NCI-H1417 treated with DMSO at 0.1 percent for 48 hours (cell line): ENCODE data around the gene RNASE8.
"Not testable (repeated sequence)": the region's sequence is repeated elsewhere in the genome, so short reads cannot be mapped to it uniquely, and the experiment has no call there.

ENCODE experiments used
- DNase-seq: peaks from one replicate; lab custom pipeline; 2025; lab: John Stamatoyannopoulos, UW

RNASE8 gene

GRCh38 chr14:21030531-21030930 lies 27.1 kb upstream of the RNASE8 start:
- no peak for DNase-seq

- DNase-seq: no peak
Observed at GRCh38 chr14:21032326-21033132, 25.1 kb upstream of the RNASE8 start.

GRCh38 chr14:21033133-21033698 lies 24.4 kb upstream of the RNASE8 start:
- DNase-seq: no peak

- DNase-seq: no peak
Observed at GRCh38 chr14:21034707-21035106, 22.9 kb upstream of the RNASE8 start, which contains the start of gene RNASE13. Gene RNASE13, minus strand, starts transcription at chr14:21034807. Its CDS starts 519 bp downstream, at chr14:21034288.

- DNase-seq: no peak
Observed at GRCh38 chr14:21036751-21037150, 20.9 kb upstream of the RNASE8 start.

GRCh38 chr14:21037156-21037555 lies 20.5 kb upstream of the RNASE8 start:
- DNase-seq: no peak

GRCh38 chr14:21038441-21039422 lies 18.9 kb upstream of the RNASE8 start:
- DNase-seq: no peak

- DNase-seq: peak; percentile 26
Observed at GRCh38 chr14:21039585-21040369, 17.8 kb upstream of the RNASE8 start.

- no peak for DNase-seq
Observed at GRCh38 chr14:21040370-21040925, 17.2 kb upstream of the RNASE8 start.

- DNase-seq: not testable (repeated sequence)
Observed at GRCh38 chr14:21040941-21041340, 16.7 kb upstream of the RNASE8 start.

GRCh38 chr14:21041676-21042433 lies 15.8 kb upstream of the RNASE8 start, which contains the start of gene RNASE7:
Gene RNASE7, plus strand, starts transcription at chr14:21042362. Its CDS starts 631 bp downstream, at chr14:21042993.
- DNase-seq: no peak

GRCh38 chr14:21042918-21043317 lies 14.7 kb upstream of the RNASE8 start:
- no peak for DNase-seq

- DNase-seq: no peak
Observed at GRCh38 chr14:21043387-21043973, 14.1 kb upstream of the RNASE8 start.

- no peak for DNase-seq
Observed at GRCh38 chr14:21043974-21044618, 13.5 kb upstream of the RNASE8 start.

GRCh38 chr14:21047378-21047781 lies 10.2 kb upstream of the RNASE8 start:
- DNase-seq: no peak

GRCh38 chr14:21048638-21049037 lies 9.0 kb upstream of the RNASE8 start:
- DNase-seq: no peak

- no peak for DNase-seq
Observed at GRCh38 chr14:21049271-21049673, 8.3 kb upstream of the RNASE8 start.

- DNase-seq: no peak
Observed at GRCh38 chr14:21050597-21050996, 7.0 kb upstream of the RNASE8 start.
